GM19239 (cell line): ENCODE measurements around the gene MOSMO.
A peak's percentile ranks its signal among the peaks of the same experiment; 100 is the strongest.
"Not testable (repeated sequence)": the region's sequence is repeated elsewhere in the genome, so short reads cannot be mapped to it uniquely, and the experiment has no call there.

ENCODE experiments used
- DNase-seq: peaks from one replicate; pipeline ENCODE4 v3.0.0; 2011; ENCODE audit warnings: low spot score; ENCODE audit not compliant: insufficient read length
- FAIRE-seq: peaks from 2 replicates; lab custom pipeline; 2011; peaks lifted over from hg19 to GRCh38; lab: Jason Lieb, UNC

Gene MOSMO

GRCh38 chr16:22086440-22086839 is 78.5 kb downstream of the MOSMO start:
- FAIRE-seq, result no peak
- no peak for DNase-seq

- FAIRE-seq, result no peak
Observed at GRCh38 chr16:22088642-22089041, 80.7 kb downstream of the MOSMO start.

GRCh38 chr16:22089910-22090309 is 82.0 kb downstream of the MOSMO start:
- no peak for FAIRE-seq
- DNase-seq, result no peak

More at GRCh38 chr16:22088642-22089041, 80.7 kb downstream of the MOSMO start:
- no peak for DNase-seq

- DNase-seq, result no peak
- FAIRE-seq, result no peak
Observed at GRCh38 chr16:22091721-22092120, 83.8 kb downstream of the MOSMO start.

- DNase-seq (no peak), FAIRE-seq (no peak)
Observed at GRCh38 chr16:22092143-22092933, 84.4 kb downstream of the MOSMO start, which contains the start of gene VWA3A. Gene VWA3A (plus strand): TSS chr16:22092541. CDS start chr16:22092638, 97 bp downstream.

GRCh38 chr16:22093331-22093730 is 85.4 kb downstream of the MOSMO start:
- no peak for DNase-seq
- FAIRE-seq, result no peak

- FAIRE-seq (no peak), DNase-seq (no peak)
Observed at GRCh38 chr16:22093996-22094395, 86.1 kb downstream of the MOSMO start.

- FAIRE-seq, result peak; percentile 68
- DNase-seq, result peak; percentile 41
Observed at GRCh38 chr16:22098405-22099255, 90.7 kb downstream of the MOSMO start.

GRCh38 chr16:22099256-22099975 is 91.5 kb downstream of the MOSMO start:
- DNase-seq (no peak), FAIRE-seq (no peak)

GRCh38 chr16:22103441-22103840 is 95.5 kb downstream of the MOSMO start:
- FAIRE-seq (no peak), DNase-seq (no peak)

GRCh38 chr16:22109258-22109898 is 101.5 kb downstream of the MOSMO start:
- no peak for FAIRE-seq

GRCh38 chr16:22111629-22112028 is 103.7 kb downstream of the MOSMO start:
- not testable (repeated sequence) for FAIRE-seq, DNase-seq

More at GRCh38 chr16:22109258-22109898, 101.5 kb downstream of the MOSMO start:
- DNase-seq, result no peak

GRCh38 chr16:22116095-22116700 is 108.3 kb downstream of the MOSMO start:
- FAIRE-seq (no peak), DNase-seq (no peak)

- DNase-seq (no peak), FAIRE-seq (no peak)
Observed at GRCh38 chr16:22117609-22118008, 109.7 kb downstream of the MOSMO start.

- FAIRE-seq (no peak), DNase-seq (no peak)
Observed at GRCh38 chr16:22120440-22120839, 112.5 kb downstream of the MOSMO start.

GRCh38 chr16:22122239-22122638 is 114.3 kb downstream of the MOSMO start:
- DNase-seq (no peak), FAIRE-seq (no peak)

- FAIRE-seq (no peak), DNase-seq (no peak)
Observed at GRCh38 chr16:22123146-22123545, 115.2 kb downstream of the MOSMO start.

GRCh38 chr16:22123759-22124490 is 116.0 kb downstream of the MOSMO start:
- no peak for DNase-seq

More at GRCh38 chr16:22123759-22124490, 116.0 kb downstream of the MOSMO start:
- FAIRE-seq, result no peak
